Epidermal melanocyte (primary cell): Measurements from ENCODE around the gene DTD1.

Experiments
- DNase-seq: peaks from one replicate; pipeline ENCODE4 v3.0.0; 2011; ENCODE audit warnings: low spot score; ENCODE audit not compliant: insufficient read length

DTD1 gene

GRCh38 chr20:18662279-18663040 is 74.6 kb downstream of the DTD1 start:
- no peak for DNase-seq

DNA sequence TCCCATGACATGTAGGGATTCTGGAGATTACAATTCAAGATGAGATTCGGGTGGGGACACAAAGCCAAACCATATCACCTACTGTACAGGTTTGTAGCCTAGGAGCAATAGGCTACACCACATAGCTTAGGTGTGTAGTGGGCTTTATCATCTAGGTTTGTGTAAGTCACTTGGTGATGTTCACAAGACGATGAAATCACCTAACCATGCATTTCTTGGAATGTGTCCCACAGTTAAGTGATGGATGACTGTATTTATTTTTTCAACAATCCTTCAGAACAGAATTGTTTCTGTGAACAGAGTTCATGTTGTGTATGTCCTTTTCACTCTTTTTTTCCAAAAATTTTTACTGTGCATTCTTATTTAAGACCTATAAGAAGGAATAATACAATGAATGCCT is 76.1 kb downstream of the DTD1 start:
- DNase-seq: no peak

GRCh38 chr20:18665135-18665534 is 77.3 kb downstream of the DTD1 start:
- no peak for DNase-seq

DNA sequence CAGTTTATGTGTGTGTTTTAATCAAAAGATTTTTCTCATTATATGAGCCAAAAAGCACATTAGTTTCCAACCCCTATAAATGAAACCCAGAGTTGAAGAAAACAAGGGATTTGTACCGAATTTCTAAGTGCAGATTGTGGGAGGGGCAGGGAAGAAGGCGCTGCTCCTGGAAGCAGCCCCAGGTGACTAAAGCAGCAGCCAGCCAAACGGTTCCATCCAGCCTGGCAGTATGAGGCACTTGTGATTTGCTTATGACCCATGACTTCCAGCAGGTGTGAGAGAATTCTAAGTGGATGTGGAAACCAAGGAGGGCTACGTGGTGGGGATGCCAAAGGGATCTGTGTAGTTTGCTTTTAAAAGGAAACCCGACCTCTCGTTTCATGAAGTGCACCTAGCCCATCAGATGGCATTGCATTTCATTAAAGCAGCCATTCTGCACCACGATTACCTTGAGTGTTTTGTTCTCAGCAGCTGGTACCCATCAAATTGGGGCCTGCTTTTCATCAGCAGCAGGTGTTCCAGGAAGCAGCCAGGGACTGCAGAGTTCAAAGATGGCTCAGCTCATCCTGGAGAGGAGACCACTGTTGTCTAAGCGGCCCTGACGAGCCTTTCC is 79.1 kb downstream of the DTD1 start:
- no peak for DNase-seq

- DNase-seq: no peak
Measured at GRCh38 chr20:18669241-18670019, 81.6 kb downstream of the DTD1 start.

DNA sequence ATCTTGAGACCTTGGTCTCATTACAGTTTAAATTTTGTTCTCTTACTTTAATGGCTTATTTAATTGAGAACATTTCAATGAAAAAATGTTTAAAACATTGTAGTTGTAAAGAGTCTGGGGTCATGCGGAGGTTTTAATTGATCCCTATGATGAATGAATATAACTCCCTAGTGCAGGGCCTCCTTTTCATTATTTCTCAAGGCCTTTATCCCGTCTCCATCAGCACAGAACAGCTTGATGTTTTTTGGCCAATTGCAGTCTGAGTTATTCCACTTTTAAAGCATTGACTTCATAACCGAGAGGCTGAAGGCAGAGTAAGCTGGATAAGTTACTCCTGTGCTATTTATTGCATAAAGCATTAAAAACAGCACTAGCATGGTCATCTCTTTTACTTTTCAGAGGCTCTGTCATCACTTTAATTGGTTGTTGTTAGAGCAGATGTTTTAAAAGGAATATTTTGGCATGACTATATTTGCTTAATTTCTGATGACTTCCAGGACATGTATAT is 83.4 kb downstream of the DTD1 start:
- no peak for DNase-seq

DNA sequence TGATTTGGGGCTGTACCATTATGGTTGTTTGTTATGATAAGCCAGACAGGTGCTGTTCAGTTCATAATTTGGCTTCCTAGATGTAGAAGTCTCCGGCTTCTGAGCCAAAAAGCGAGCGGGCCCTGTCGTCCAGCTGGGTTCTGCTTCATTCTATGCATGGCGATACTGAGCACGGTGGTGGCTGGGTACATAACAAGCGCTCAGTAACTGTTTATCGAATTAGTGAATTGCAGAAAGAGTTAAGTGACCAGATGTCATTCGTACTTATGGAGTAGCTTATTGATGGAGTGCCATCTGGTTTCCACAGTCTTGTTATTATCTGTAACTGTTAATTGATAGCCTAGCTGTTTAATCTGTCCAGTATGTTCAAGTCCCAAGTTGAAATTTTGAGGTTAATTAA is 85.0 kb downstream of the DTD1 start:
- no peak for DNase-seq

DNA sequence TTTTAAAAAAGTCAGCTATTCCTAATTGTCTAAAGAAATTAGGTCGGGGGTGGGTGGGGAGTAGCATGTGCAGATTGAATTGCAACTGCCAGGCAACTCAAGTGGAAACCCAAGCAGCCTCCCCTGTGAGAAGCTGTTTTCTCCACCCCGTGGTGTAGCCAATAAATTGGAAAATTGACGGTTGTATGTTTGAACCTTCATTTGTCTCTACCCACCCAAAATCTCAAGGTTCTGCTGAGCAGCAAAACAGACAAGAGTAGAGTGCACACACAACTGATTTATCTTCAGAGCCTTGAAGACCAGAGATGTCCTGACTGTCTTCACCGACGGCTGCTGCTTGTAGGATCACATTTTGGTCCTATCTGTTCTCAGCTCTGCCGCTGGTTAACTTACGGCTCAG is 88.5 kb downstream of the DTD1 start:
- DNase-seq: no peak

GRCh38 chr20:18677126-18677525 is 89.3 kb downstream of the DTD1 start:
- DNase-seq: no peak

DNA sequence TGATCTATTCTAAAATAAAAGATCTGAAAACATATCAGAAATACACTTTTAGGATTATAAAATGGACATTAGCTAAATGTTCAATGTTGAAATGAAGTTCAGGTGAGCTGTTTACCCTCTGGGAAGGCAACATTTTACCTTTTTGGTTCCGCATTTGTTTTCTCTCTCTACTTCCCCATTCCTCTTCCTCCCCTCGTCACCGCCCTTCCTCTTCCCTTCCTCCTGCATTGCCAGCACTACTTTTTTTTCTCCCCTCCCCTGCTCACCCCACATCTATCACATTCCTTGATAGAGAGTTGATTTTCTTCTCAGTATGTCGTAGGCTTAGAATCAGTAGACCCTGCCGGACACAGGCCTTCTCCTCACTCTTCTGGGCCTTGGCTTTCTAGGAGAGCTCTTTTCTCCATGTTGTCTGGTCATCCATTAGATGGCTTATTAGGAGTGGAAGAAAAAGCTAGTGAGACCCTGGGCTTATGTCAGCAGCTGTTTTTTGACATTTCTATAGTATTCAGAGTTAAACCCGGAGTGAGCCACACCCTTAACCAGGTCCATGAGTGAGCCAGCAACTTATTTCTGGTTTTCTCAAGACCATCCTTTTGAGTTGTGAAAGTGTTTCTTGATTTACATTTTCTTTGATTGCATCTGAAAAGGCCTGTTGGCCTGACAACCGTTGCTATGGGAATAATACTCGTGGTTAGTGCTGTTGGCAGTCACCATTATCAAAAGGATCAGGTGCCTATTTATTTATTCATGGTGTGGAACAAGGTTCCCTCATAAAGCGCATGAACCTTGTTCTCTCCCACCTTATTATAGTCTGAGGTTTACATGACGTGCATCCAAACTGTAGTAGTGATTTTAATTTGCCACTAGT is 90.9 kb downstream of the DTD1 start:
- DNase-seq: no peak

- no peak for DNase-seq
Measured at GRCh38 chr20:18683839-18684238, 96.0 kb downstream of the DTD1 start.

- no peak for DNase-seq
Measured at GRCh38 chr20:18684775-18685174, 96.9 kb downstream of the DTD1 start.

DNA sequence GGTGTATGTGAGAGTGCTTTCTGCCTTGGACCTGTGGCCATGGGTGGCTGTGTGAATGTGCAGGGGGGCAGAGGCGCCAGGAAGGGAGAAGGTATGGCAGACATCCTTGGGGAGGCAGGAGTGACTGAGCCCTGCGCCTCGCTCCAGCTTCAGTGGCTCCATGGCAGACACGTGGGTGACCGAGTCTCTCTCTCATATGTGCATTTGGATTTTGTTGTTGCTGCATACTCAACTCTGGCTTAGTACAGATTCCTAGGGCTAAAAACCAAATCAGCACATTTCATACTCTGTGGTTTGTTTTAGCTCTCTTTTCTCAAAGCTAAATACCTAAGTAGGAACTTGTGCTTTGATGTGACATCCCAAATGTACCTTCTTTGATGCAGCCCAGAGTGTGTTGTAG is 97.6 kb downstream of the DTD1 start:
- DNase-seq: no peak

GRCh38 chr20:18686696-18687095 is 98.8 kb downstream of the DTD1 start:
- no peak for DNase-seq

- DNase-seq: no peak
Measured at GRCh38 chr20:18688676-18689075, 100.8 kb downstream of the DTD1 start.

DNA sequence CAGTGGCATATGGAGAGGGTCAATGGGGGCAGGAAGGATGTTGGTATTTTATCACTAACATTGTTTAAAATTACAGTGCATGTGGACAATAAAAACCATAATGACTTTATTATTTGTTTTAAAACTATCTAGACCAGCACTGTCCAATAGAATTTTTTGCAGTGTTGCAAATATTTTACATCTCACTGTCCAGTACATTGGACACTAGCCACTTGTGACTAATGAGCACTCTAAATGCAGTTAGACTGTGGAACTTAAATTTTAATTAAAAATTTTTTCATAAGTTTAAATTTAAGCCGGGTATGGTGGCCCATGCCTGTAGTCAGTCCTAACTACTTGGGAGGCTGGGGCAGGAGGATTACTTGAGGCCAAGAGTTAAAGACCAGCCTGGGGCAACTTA is 101.7 kb downstream of the DTD1 start:
- no peak for DNase-seq

DNA sequence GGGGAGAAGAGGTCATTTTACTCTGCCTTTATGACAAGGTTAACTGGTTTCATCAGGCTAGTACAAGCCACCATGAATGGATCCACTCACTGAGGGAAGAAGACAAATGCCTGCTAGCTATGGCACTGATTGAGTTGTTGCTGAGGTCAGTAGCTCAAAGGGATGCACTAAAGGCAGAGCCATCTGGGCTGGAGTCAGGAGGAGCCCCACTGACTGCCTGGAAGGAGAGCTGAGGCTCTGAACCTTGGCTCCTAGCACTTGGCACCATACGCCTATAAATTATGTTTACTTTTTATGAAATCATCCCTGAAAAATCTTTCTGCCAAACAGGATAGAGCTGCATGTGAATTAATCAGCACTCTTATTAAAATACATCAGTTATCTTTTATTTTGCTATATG is 104.6 kb downstream of the DTD1 start:
- DNase-seq: no peak

- no peak for DNase-seq
Measured at GRCh38 chr20:18694071-18694470, 106.2 kb downstream of the DTD1 start.

GRCh38 chr20:18695175-18695574 is 107.3 kb downstream of the DTD1 start:
- DNase-seq: no peak

GRCh38 chr20:18698735-18699380 is 111.0 kb downstream of the DTD1 start:
- no peak for DNase-seq

- DNase-seq: no peak
Measured at GRCh38 chr20:18701969-18702368, 114.1 kb downstream of the DTD1 start.
